ENCODE data around the gene PRSS58.

The PRSS58 gene

GRCh38 chr7:142279601-142280000 is 21.7 kb upstream of the PRSS58 start:
- Histone ChIP-seq H3K27me3 (replicated peaks; ENCODE audit: control insufficient read depth, insufficient read depth, low read length, poor library complexity, severe bottlenecking) (peaks cover 4% of the 10 kb centered on the region), H3K27ac (ENCODE audit: insufficient read depth, low read length, poor library complexity, severe bottlenecking) (no peak overlapping the region), H3K4me1 (ENCODE audit: control insufficient read depth, insufficient read depth, low read length, poor library complexity, severe bottlenecking) (no peaks in the 10 kb centered on the region), H3K9me3 (ENCODE audit: control insufficient read depth, low read length) (no peaks in the 10 kb centered on the region), H3K36me3 (ENCODE audit: control insufficient read depth, insufficient read depth, low read length) (no peaks in the 10 kb centered on the region), H3K4me3 (ENCODE audit: insufficient read depth, low read depth, low read length, poor library complexity, severe bottlenecking) (no peak overlapping the region)
- DNase-seq: no peak

DNA sequence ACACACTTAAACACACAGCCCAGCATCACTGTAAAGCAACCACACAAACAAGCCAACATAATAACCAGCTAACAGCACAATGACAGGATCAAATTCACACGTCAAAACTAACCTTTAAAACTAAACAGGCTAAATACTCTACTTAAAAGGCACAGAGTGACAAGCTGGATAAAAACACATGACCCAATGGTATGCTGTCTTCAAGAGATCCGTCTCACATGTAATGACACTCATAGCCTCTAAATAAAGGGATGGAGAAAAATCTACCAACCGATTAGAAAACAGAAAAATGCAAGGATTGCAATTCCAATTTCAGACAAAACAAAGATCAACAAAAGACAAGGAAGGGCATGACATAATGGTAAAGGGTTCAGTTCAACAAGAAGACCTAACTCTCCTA is 17.2 kb upstream of the PRSS58 start:
- DNase-seq: no peak
- Histone ChIP-seq H3K4me3 (ENCODE audit: insufficient read depth, low read depth, low read length, poor library complexity, severe bottlenecking) (no peak overlapping the region), H3K4me1 (ENCODE audit: control insufficient read depth, insufficient read depth, low read length, poor library complexity, severe bottlenecking) (no peaks in the 10 kb centered on the region), H3K36me3 (ENCODE audit: control insufficient read depth, insufficient read depth, low read length) (no peaks in the 10 kb centered on the region), H3K9me3 (ENCODE audit: control insufficient read depth, low read length) (no peaks in the 10 kb centered on the region), H3K27me3 (replicated peaks; ENCODE audit: control insufficient read depth, insufficient read depth, low read length, poor library complexity, severe bottlenecking) (peaks cover 4% of the 10 kb centered on the region), H3K27ac (ENCODE audit: insufficient read depth, low read length, poor library complexity, severe bottlenecking) (no peak overlapping the region)

- no peak overlapping the region for H3K4me3 ChIP-seq (ENCODE audit: insufficient read depth, low read depth, low read length, poor library complexity, severe bottlenecking)
- no peak for DNase-seq
- H3K27me3 ChIP-seq (replicated peaks; ENCODE audit: control insufficient read depth, insufficient read depth, low read length, poor library complexity, severe bottlenecking): peaks cover 4% of the 10 kb centered on the region
- H3K4me1 ChIP-seq (ENCODE audit: control insufficient read depth, insufficient read depth, low read length, poor library complexity, severe bottlenecking): no peaks in the 10 kb centered on the region
- no peak overlapping the region for H3K27ac ChIP-seq (ENCODE audit: insufficient read depth, low read length, poor library complexity, severe bottlenecking)
- H3K36me3 ChIP-seq (ENCODE audit: control insufficient read depth, insufficient read depth, low read length): no peaks in the 10 kb centered on the region
- no peaks in the 10 kb centered on the region for H3K9me3 ChIP-seq (ENCODE audit: control insufficient read depth, low read length)
These were observed 15.0 kb upstream of the PRSS58 start for GRCh38 chr7:142272841-142273240.

- peaks cover 6% of the 10 kb centered on the region for H3K27me3 ChIP-seq (replicated peaks; ENCODE audit: control insufficient read depth, insufficient read depth, low read length, poor library complexity, severe bottlenecking)
- no peak overlapping the region for H3K4me3 ChIP-seq (ENCODE audit: insufficient read depth, low read depth, low read length, poor library complexity, severe bottlenecking)
- DNase-seq: no peak
- no peaks in the 10 kb centered on the region for H3K36me3 ChIP-seq (ENCODE audit: control insufficient read depth, insufficient read depth, low read length)
- H3K4me1 ChIP-seq (ENCODE audit: control insufficient read depth, insufficient read depth, low read length, poor library complexity, severe bottlenecking): no peaks in the 10 kb centered on the region
- no peaks in the 10 kb centered on the region for H3K9me3 ChIP-seq (ENCODE audit: control insufficient read depth, low read length)
- no peak overlapping the region for H3K27ac ChIP-seq (ENCODE audit: insufficient read depth, low read length, poor library complexity, severe bottlenecking)
These were observed 5.9 kb upstream of the PRSS58 start for GRCh38 chr7:142263598-142264380.

- Histone ChIP-seq H3K27ac (ENCODE audit: insufficient read depth, low read length, poor library complexity, severe bottlenecking) (no peak overlapping the region), H3K27me3 (replicated peaks; ENCODE audit: control insufficient read depth, insufficient read depth, low read length, poor library complexity, severe bottlenecking) (no peaks in the 10 kb centered on the region), H3K9me3 (ENCODE audit: control insufficient read depth, low read length) (no peaks in the 10 kb centered on the region), H3K4me1 (ENCODE audit: control insufficient read depth, insufficient read depth, low read length, poor library complexity, severe bottlenecking) (no peaks in the 10 kb centered on the region), H3K36me3 (ENCODE audit: control insufficient read depth, insufficient read depth, low read length) (no peaks in the 10 kb centered on the region), H3K4me3 (ENCODE audit: insufficient read depth, low read depth, low read length, poor library complexity, severe bottlenecking) (no peak overlapping the region)
- no peak for DNase-seq
These were observed 7.2 kb downstream of the PRSS58 start for GRCh38 chr7:142250705-142251104.

DNA sequence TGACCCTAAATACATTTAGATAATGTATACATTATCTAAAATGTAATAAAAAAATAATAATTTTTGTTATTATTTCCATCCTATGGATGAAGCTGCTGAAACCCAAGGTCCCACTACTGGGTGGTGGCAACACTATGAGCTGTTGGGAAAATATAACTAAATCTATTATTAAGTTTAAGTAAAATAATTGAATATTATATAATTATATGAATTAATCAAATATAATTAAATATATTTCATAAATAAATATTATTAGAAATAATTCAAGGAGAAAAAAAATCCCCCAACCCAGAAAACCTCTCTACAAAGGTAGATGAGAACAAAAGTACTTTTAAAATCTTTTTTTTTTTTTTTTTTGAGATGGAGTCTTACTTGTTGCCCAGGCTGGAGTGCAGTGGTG is 7.9 kb downstream of the PRSS58 start:
- Histone ChIP-seq H3K36me3 (ENCODE audit: control insufficient read depth, insufficient read depth, low read length) (no peaks in the 10 kb centered on the region), H3K27ac (ENCODE audit: insufficient read depth, low read length, poor library complexity, severe bottlenecking) (no peak overlapping the region), H3K9me3 (ENCODE audit: control insufficient read depth, low read length) (no peaks in the 10 kb centered on the region), H3K27me3 (replicated peaks; ENCODE audit: control insufficient read depth, insufficient read depth, low read length, poor library complexity, severe bottlenecking) (no peaks in the 10 kb centered on the region), H3K4me1 (ENCODE audit: control insufficient read depth, insufficient read depth, low read length, poor library complexity, severe bottlenecking) (no peaks in the 10 kb centered on the region), H3K4me3 (ENCODE audit: insufficient read depth, low read depth, low read length, poor library complexity, severe bottlenecking) (no peak overlapping the region)
- no peak for DNase-seq

DNA sequence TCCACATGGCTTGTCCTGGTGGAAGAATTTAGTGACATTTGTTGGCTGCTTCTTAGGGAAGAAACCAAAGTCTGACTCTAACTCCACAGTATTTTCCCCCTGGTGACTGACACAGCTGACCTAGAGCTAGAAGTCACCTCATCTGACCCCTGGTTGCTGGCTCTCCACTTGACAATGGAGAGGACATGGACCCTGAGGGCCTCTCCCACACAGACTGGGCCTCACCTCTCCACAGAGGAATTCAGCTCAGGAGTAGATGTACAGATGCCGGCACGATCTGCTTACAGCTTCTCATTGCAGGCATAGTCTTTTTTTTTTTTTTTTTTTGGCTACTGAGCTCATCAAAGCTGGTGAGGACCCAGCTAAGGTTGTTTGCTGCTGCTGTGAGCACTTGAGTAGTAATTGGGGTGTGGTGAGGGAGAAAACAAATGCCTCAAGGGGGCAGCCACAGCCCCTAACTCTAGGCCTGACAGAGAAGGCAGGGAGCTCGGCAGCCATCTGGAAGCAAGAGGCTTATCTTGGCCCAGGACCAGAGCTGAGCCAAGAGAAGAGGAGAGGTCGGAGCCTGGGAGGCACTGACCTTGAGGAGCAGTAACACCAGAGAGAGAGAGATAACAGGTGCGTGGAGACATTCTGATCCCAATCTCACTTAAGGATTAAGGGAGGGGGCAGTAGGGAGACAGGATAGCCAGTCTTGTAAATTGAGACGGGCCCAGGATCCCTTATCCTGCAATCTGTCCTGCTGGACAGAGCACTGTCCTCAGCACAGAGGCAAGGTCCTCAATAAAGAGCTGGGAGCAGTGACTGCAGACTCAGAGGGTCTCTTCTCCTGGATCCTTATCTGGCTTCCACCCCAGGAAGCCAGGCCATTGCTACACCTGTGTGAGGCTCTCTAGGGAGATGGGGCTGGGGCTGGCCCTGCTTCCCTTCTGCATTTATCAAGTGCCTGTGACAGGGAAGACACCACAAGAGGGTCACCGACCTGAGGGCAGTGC is 9.4 kb downstream of the PRSS58 start:
- H3K9me3 ChIP-seq (ENCODE audit: control insufficient read depth, low read length): no peaks in the 10 kb centered on the region
- DNase-seq: no peak

GRCh38 chr7:142243823-142244222 is 14.0 kb downstream of the PRSS58 start:
- Histone ChIP-seq H3K4me1 (ENCODE audit: control insufficient read depth, insufficient read depth, low read length, poor library complexity, severe bottlenecking) (no peaks in the 10 kb centered on the region), H3K4me3 (ENCODE audit: insufficient read depth, low read depth, low read length, poor library complexity, severe bottlenecking) (no peak overlapping the region), H3K27ac (ENCODE audit: insufficient read depth, low read length, poor library complexity, severe bottlenecking) (no peak overlapping the region), H3K9me3 (ENCODE audit: control insufficient read depth, low read length) (no peaks in the 10 kb centered on the region), H3K27me3 (replicated peaks; ENCODE audit: control insufficient read depth, insufficient read depth, low read length, poor library complexity, severe bottlenecking) (no peaks in the 10 kb centered on the region), H3K36me3 (ENCODE audit: control insufficient read depth, insufficient read depth, low read length) (no peaks in the 10 kb centered on the region)
- DNase-seq: no peak

More for the DNA sequence above, 9.4 kb downstream of the PRSS58 start:
- no peaks in the 10 kb centered on the region for H3K27me3 ChIP-seq (replicated peaks; ENCODE audit: control insufficient read depth, insufficient read depth, low read length, poor library complexity, severe bottlenecking)
- no peaks in the 10 kb centered on the region for H3K4me1 ChIP-seq (ENCODE audit: control insufficient read depth, insufficient read depth, low read length, poor library complexity, severe bottlenecking)
- no peak overlapping the region for H3K27ac ChIP-seq (ENCODE audit: insufficient read depth, low read length, poor library complexity, severe bottlenecking)
- no peaks in the 10 kb centered on the region for H3K36me3 ChIP-seq (ENCODE audit: control insufficient read depth, insufficient read depth, low read length)
- H3K4me3 ChIP-seq (ENCODE audit: insufficient read depth, low read depth, low read length, poor library complexity, severe bottlenecking): no peak overlapping the region

- no peaks in the 10 kb centered on the region for H3K9me3 ChIP-seq (ENCODE audit: control insufficient read depth, low read length)
- no peaks in the 10 kb centered on the region for H3K36me3 ChIP-seq (ENCODE audit: control insufficient read depth, insufficient read depth, low read length)
- no peak overlapping the region for H3K27ac ChIP-seq (ENCODE audit: insufficient read depth, low read length, poor library complexity, severe bottlenecking)
- no peak for DNase-seq
- no peaks in the 10 kb centered on the region for H3K4me1 ChIP-seq (ENCODE audit: control insufficient read depth, insufficient read depth, low read length, poor library complexity, severe bottlenecking)
- H3K27me3 ChIP-seq (replicated peaks; ENCODE audit: control insufficient read depth, insufficient read depth, low read length, poor library complexity, severe bottlenecking): no peaks in the 10 kb centered on the region
- no peak overlapping the region for H3K4me3 ChIP-seq (ENCODE audit: insufficient read depth, low read depth, low read length, poor library complexity, severe bottlenecking)
These were observed 17.3 kb downstream of the PRSS58 start for GRCh38 chr7:142240546-142240945.

DNA sequence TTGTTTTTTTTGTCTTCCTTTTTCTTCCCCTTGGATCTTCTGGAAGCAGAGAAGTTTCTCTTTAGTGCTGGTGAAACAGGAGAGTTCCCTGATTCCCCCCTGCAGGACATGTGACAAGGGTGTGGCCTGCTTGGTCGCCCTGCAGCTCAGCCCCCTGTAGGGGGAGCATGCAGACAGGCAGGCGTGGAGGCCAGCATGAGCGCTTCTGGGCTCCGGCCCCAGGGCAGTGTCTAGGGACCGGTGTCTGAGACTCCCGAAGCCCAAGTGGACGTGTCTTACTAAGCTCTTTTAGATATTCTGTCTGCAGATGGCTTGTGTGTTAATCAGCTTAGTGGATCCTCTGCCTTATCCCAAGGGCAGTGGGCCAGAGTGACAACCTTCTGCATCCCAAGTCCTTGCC is 26.1 kb downstream of the PRSS58 start:
- Histone ChIP-seq H3K4me3 (ENCODE audit: insufficient read depth, low read depth, low read length, poor library complexity, severe bottlenecking) (no peak overlapping the region), H3K9me3 (ENCODE audit: control insufficient read depth, low read length) (no peaks in the 10 kb centered on the region), H3K4me1 (ENCODE audit: control insufficient read depth, insufficient read depth, low read length, poor library complexity, severe bottlenecking) (no peaks in the 10 kb centered on the region), H3K36me3 (ENCODE audit: control insufficient read depth, insufficient read depth, low read length) (no peaks in the 10 kb centered on the region), H3K27ac (ENCODE audit: insufficient read depth, low read length, poor library complexity, severe bottlenecking) (no peak overlapping the region), H3K27me3 (replicated peaks; ENCODE audit: control insufficient read depth, insufficient read depth, low read length, poor library complexity, severe bottlenecking) (no peaks in the 10 kb centered on the region)
- DNase-seq: no peak
